Astrocyte of the spinal cord (primary cell): ENCODE data around the gene BABAM1.

Experiments
- DNase-seq: peaks from one replicate; pipeline ENCODE4 v3.0.0; 2011; ENCODE audit warnings: low read depth, low spot score
- H3K4me3 ChIP-seq: 2 replicates; pipeline ENCODE4 v1.5.1; 2011; ENCODE audit warnings: low read depth, mild to moderate bottlenecking, low read length, moderate library complexity
- CTCF ChIP-seq: IDR thresholded peaks from 2 replicates; pipeline ENCODE4 v1.5.1; 2012; ENCODE audit warnings: low read depth, mild to moderate bottlenecking, low read length, inconsistent platforms
- in situ Hi-C: cut with HindIII; loops from 2 replicates; pipeline ENCODE4 v1.10.0; 2017; ENCODE audit warnings: low sequenced_read_pairs

The BABAM1 gene

GRCh38 chr19:17249887-17250548 lies 17.2 kb upstream of the BABAM1 start:
- DNase-seq, result no peak
- TF ChIP-seq CTCF, result no peak
- H3K4me3 ChIP-seq, result no peak overlapping the region
- in situ Hi-C loops, result no loop called here

GRCh38 chr19:17254636-17255035 lies 12.6 kb upstream of the BABAM1 start:
- no peak for TF ChIP-seq CTCF
- in situ Hi-C loops, result no loop called here
- no peak overlapping the region for H3K4me3 ChIP-seq
- DNase-seq, result no peak

GRCh38 chr19:17255150-17255621 lies 12.1 kb upstream of the BABAM1 start:
- DNase-seq, result no peak
- no peak overlapping the region for H3K4me3 ChIP-seq
- in situ Hi-C loops, result no loop called here
- no peak for TF ChIP-seq CTCF

GRCh38 chr19:17256130-17256529 lies 11.1 kb upstream of the BABAM1 start:
- no peak for TF ChIP-seq CTCF
- H3K4me3 ChIP-seq, result no peak overlapping the region
- DNase-seq, result no peak
- in situ Hi-C loops, result no loop called here

- peak; percentile 30 for DNase-seq
- in situ Hi-C loops, result no loop called here
- no peak for TF ChIP-seq CTCF
- no peak overlapping the region for H3K4me3 ChIP-seq
Measured at GRCh38 chr19:17259118-17259780, 8.0 kb upstream of the BABAM1 start.

- H3K4me3 ChIP-seq, result no peak overlapping the region
- in situ Hi-C loops, result no loop called here
- TF ChIP-seq CTCF, result no peak
- no peak for DNase-seq
Measured at GRCh38 chr19:17259934-17260333, 7.3 kb upstream of the BABAM1 start.
